Stomach (tissue), 9 donors: ENCODE measurements around the gene SEMA4D. TPM values are rescaled to one million over a fixed set of nuclear protein-coding genes. Genes with fewer than 3 reads are reported as not detected.

ENCODE experiments used
- DNase-seq, 2 donors: peaks; one replicate each; pipeline versions ENCODE4 v3.0.0 to v3.0.0-alpha.2; 2013 to 2019
- H3K27ac ChIP-seq, 5 donors: fragments of 200-600 bp in 4 of 5; sonication (generic) in 4 of 5; one replicate each; pipeline ENCODE4 v1.5.1; 2013 to 2019; ENCODE audit warnings: mild to moderate bottlenecking in 1 of 5, moderate library complexity in 1 of 5
- H3K27me3 ChIP-seq, 3 donors: fragments of 200-600 bp; sonication (generic); one replicate each; pipeline ENCODE4 v1.5.1; 2017 to 2019; ENCODE audit warnings: mixed run types in 1 of 3
- H3K36me3 ChIP-seq, 4 donors: fragments of 200-600 bp; sonication (generic); 1 replicate in 3 of 4; 2 replicates in 1 of 4; pipeline ENCODE4 v1.5.1; 2016 to 2019
- H3K4me1 ChIP-seq, 4 donors: fragments of 200-600 bp; sonication (generic); one replicate each; pipeline ENCODE4 v1.5.1; 2016 to 2019
- H3K4me3 ChIP-seq, 4 donors: fragments of 200-600 bp; sonication (generic) in 3 of 4; one replicate each; pipeline ENCODE4 v1.5.1; 2016 to 2019; ENCODE audit warnings: mild to moderate bottlenecking in 1 of 4
- H3K9me3 ChIP-seq, 4 donors: fragments of 200-600 bp; sonication (generic); one replicate each; pipeline ENCODE4 v1.5.1; 2016 to 2019
- CTCF ChIP-seq, 7 experiments: fragments of 450-650 bp in 4 of 7; fragments of 200-600 bp in 3 of 7; sonication (generic) in 3 of 7; IDR thresholded peaks; one replicate each; pipeline ENCODE4 v1.5.1; 2016 to 2019; ENCODE audit warnings: antibody characterized with exemption in 7 of 7, control low read depth in 2 of 7, mild to moderate bottlenecking in 1 of 7
- EP300 ChIP-seq: sonication (generic); formaldehyde crosslinking; IDR thresholded peaks from one replicate; pipeline ENCODE4 v1.6.1; 2017; ENCODE audit warnings: antibody characterized with exemption
- POLR2A ChIP-seq, 4 donors: fragments of 450-650 bp; IDR thresholded peaks; one replicate each; pipeline ENCODE4 v1.6.1; 2016; ENCODE audit warnings: antibody characterized with exemption in 4 of 4, control low read depth in 2 of 4, mild to moderate bottlenecking in 1 of 4, moderate library complexity in 1 of 4
- POLR2AphosphoS5 ChIP-seq, 3 donors: sonication (generic); formaldehyde crosslinking; IDR thresholded peaks; one replicate each; pipeline ENCODE4 v1.6.1; 2016; ENCODE audit warnings: antibody characterized with exemption in 3 of 3
- WGBS, 5 donors: extraction: QIAGEN DNeasy Blood & Tissue Kit in 3 of 5; methylation state at CpG; one replicate each; pipeline versions ENCODE4 v1.1.5 to v1.1.7; 2013 to 2018; 5-methylcytosine and 5-hydroxymethylcytosine counted together
- intact Hi-C: fragments of 100-400 bp; cut with DNase I; formaldehyde crosslinking; loops from one replicate; pipeline ENCODE4 v1.15.1; 2023; ENCODE audit warnings: low total_unique reads
- polyA plus RNA-seq, 3 donors: library from polyadenylated mRNA; stranded (reverse); fragments of 200-250 nt; gene quantifications; one replicate each; pipeline ENCODE4 v1.2.3, GENCODE V29; 2013
- total RNA-seq, 5 donors: library from RNA; depleted of rRNA; stranded (reverse); fragments of >200 nt; gene quantifications; one replicate each; pipeline versions ENCODE4 v1.1.0 to v1.2.3, GENCODE V29; 2014 to 2016
- donor health status: healthy with polysubstance abuse.
- donor health status: Bipolar disorder and iron deficiency.
- donor health status: healthy.

Gene SEMA4D
- total and polyA plus RNA-seq, 8 donors, result 4.9 to 43.3 (median 12.5) TPM

- intact Hi-C loops, result no loop called here
- WGBS, 5 donors, result 85 to 95% (median 92%) methylated on average over 14 of the region's 14 CpGs
- Histone ChIP-seq H3K9me3 (peaks cover 0 to 13% (median 9%) of the 10 kb centered on the region in 4 donors), H3K4me3 (no peak overlapping the region), H3K27ac (no peak overlapping the region), H3K27me3 (no peaks in the 10 kb centered on the region), H3K4me1 (peaks cover 0 to 3% (median 0%) of the 10 kb centered on the region in 4 donors), H3K36me3 (no peaks in the 10 kb centered on the region)
- no peak for DNase-seq
- TF ChIP-seq CTCF (IDR thresholded peaks at IDR 0.05), result no peak
- no peak for TF ChIP-seq POLR2AphosphoS5 (IDR thresholded peaks at IDR 0.05)
- no peak for TF ChIP-seq POLR2A (IDR thresholded peaks at IDR 0.05)
Observed at GRCh38 chr9:89543621-89544278, 45.8 kb upstream of the SEMA4D start.

GRCh38 chr9:89543111-89543510, 45.2 kb upstream of the SEMA4D start:
- DNase-seq, result no peak

GRCh38 chr9:89542401-89543021, 44.6 kb upstream of the SEMA4D start:
- no peaks in the 10 kb centered on the region for H3K27me3 ChIP-seq
- H3K4me3 ChIP-seq, result no peak overlapping the region
- intact Hi-C loops, result no loop called here
- TF ChIP-seq CTCF (IDR thresholded peaks at IDR 0.05) (no peak), POLR2AphosphoS5 (IDR thresholded peaks at IDR 0.05) (no peak), EP300 (no peak), POLR2A (IDR thresholded peaks at IDR 0.05) (no peak)
- H3K4me1 ChIP-seq, result no peaks in the 10 kb centered on the region
- 73 to 85% (median 79%) methylated on average over 6 to 11 of the region's 11 CpGs for WGBS, 5 donors
- H3K36me3 ChIP-seq, result no peaks in the 10 kb centered on the region
- peaks cover 0 to 13% (median 9%) of the 10 kb centered on the region in 4 donors for H3K9me3 ChIP-seq
- no peak overlapping the region for H3K27ac ChIP-seq
- no peak for DNase-seq

More at GRCh38 chr9:89543111-89543510, 45.2 kb upstream of the SEMA4D start:
- no peak overlapping the region for H3K27ac ChIP-seq
- no peaks in the 10 kb centered on the region for H3K4me1 ChIP-seq
- peaks cover 0 to 13% (median 9%) of the 10 kb centered on the region in 4 donors for H3K9me3 ChIP-seq
- no peak overlapping the region for H3K4me3 ChIP-seq
- 68 to 78% (median 74%) methylated on average over 6 to 9 of the region's 9 CpGs for WGBS, 5 donors
- no peaks in the 10 kb centered on the region for H3K36me3 ChIP-seq
- intact Hi-C loops, result no loop called here
- H3K27me3 ChIP-seq, result no peaks in the 10 kb centered on the region
- TF ChIP-seq POLR2A (IDR thresholded peaks at IDR 0.05) (no peak), POLR2AphosphoS5 (IDR thresholded peaks at IDR 0.05) (no peak), CTCF (IDR thresholded peaks at IDR 0.05) (no peak), EP300 (no peak)

- no peak overlapping the region for H3K27ac ChIP-seq
- peaks cover 0 to 12% (median 9%) of the 10 kb centered on the region in 4 donors for H3K9me3 ChIP-seq
- no peaks in the 10 kb centered on the region for H3K36me3 ChIP-seq
- intact Hi-C loops, result no loop called here
- TF ChIP-seq CTCF (IDR thresholded peaks at IDR 0.05) (no peak), POLR2AphosphoS5 (IDR thresholded peaks at IDR 0.05) (no peak), EP300 (no peak), POLR2A (IDR thresholded peaks at IDR 0.05) (no peak)
- peaks cover 0 to 4% (median 0%) of the 10 kb centered on the region in 4 donors for H3K4me1 ChIP-seq
- no peaks in the 10 kb centered on the region for H3K27me3 ChIP-seq
- no peak for DNase-seq
- 86 to 93% (median 89%) methylated on average over 3 of the region's 3 CpGs for WGBS, 5 donors
- H3K4me3 ChIP-seq, result no peak overlapping the region
Observed at GRCh38 chr9:89541798-89542197, 43.9 kb upstream of the SEMA4D start.
